Upper lobe of left lung (tissue), 6 donors: ENCODE measurements around the gene C5orf15. TPM values are rescaled to one million over a fixed set of nuclear protein-coding genes. Genes with fewer than 3 reads are reported as not detected.

Experiments
- ATAC-seq, 2 donors: fragments of 200-7000 bp; cut with Tn5 transposase; one replicate each; pipeline ENCODE4 v1.9.1; 2022; ENCODE audit warnings: mild to moderate bottlenecking in 2 of 2, moderate library complexity in 2 of 2; ENCODE audit not compliant: low FRiP score in 2 of 2
- DNase-seq, 2 donors: peaks; one replicate each; pipeline ENCODE4 v3.0.0-alpha.2; 2019 to 2020
- H3K27ac ChIP-seq, 4 donors: fragments of 200-600 bp; sonication (generic); one replicate each; pipeline ENCODE4 v1.5.1; 2016 to 2019
- H3K27me3 ChIP-seq, 4 donors: fragments of 200-600 bp; sonication (generic); one replicate each; pipeline ENCODE4 v1.5.1; 2017 to 2019
- H3K36me3 ChIP-seq, 4 donors: fragments of 200-600 bp; sonication (generic); one replicate each; pipeline ENCODE4 v1.5.1; 2016 to 2019
- H3K4me1 ChIP-seq, 4 donors: fragments of 200-600 bp; sonication (generic); one replicate each; pipeline ENCODE4 v1.5.1; 2018 to 2019
- H3K4me3 ChIP-seq, 4 donors: fragments of 200-600 bp; sonication (generic); one replicate each; pipeline ENCODE4 v1.5.1; 2017 to 2019; ENCODE audit warnings: mild to moderate bottlenecking in 2 of 4, moderate library complexity in 1 of 4
- H3K9me3 ChIP-seq, 4 donors: fragments of 200-600 bp; sonication (generic); one replicate each; pipeline ENCODE4 v1.5.1; 2018 to 2019
- EP300 ChIP-seq, 4 donors: sonication (generic); formaldehyde crosslinking; IDR thresholded peaks; one replicate each; pipeline ENCODE4 v1.5.1; 2017; ENCODE audit warnings: antibody characterized with exemption in 4 of 4, control low read depth in 2 of 4
- POLR2A ChIP-seq, 4 donors: fragments of 450-650 bp; IDR thresholded peaks; one replicate each; pipeline ENCODE4 v1.5.1; 2016 to 2017; ENCODE audit warnings: antibody characterized with exemption in 4 of 4, mild to moderate bottlenecking in 2 of 4
- POLR2AphosphoS5 ChIP-seq, 2 donors: sonication (generic); formaldehyde crosslinking; IDR thresholded peaks; one replicate each; pipeline ENCODE4 v1.5.1; 2017; ENCODE audit warnings: antibody characterized with exemption in 2 of 2
- WGBS, 2 donors: methylation state at CpG; one replicate each; pipeline ENCODE4 v1.1.5; 2017 to 2018; 5-methylcytosine and 5-hydroxymethylcytosine counted together
- total RNA-seq, 6 donors: library from RNA; depleted of rRNA in 4 of 6; stranded (reverse); fragments of >200 nt in 4 of 6; gene quantifications; one replicate each; pipeline versions ENCODE4 v1.1.0 to v1.2.1, GENCODE V29; 2016 to 2021
- TF ChIP-seq, protein P1 (sequence below), 6 experiments: fragments of 450-650 bp in 4 of 6; fragments of 200-600 bp in 2 of 6; sonication (generic) in 2 of 6; IDR thresholded peaks; one replicate each; pipeline ENCODE4 v1.5.1; 2016 to 2019; ENCODE audit warnings: antibody characterized with exemption in 6 of 6
- donor health status: DM: no; HTN: no; CAD: no; lungs with moderate emphysema.
- donor health status: DM: no; HTN: yes; CAD: no; lungs with severe emphysema.

C5orf15 gene
- total RNA-seq, 6 donors from 2014 or later, result 15.1 to 65.5 (median 39.7) TPM

DNA sequence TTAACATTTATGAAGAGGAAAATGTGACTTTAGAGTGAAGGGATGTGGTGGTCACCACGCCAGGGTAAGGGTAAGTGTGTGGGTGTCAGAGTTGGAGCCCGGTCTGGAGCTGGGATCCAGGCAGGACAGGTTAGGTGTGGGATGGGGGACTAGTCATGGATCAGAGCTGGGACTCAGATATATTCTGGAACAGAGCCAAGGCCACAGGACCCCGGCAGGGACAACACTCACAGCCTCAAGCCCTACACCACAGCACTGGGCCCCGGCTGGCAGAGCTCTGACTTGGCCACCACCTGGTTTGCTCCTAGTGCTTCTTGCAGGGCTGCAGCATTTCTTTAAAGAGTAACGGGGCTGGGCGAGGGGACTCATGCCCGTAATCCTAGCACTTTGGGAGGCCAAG, 47.4 kb downstream of the C5orf15 start:
- no peaks in the 10 kb centered on the region for H3K4me1 ChIP-seq
- WGBS, 2 donors, result 75 to 78% methylated on average over 2 to 7 of the region's 7 CpGs
- ATAC-seq, result no peak

GRCh38 chr5:133919148-133920136, 49.0 kb downstream of the C5orf15 start:
- Histone ChIP-seq H3K27ac (no peak overlapping the region), H3K27me3 (no peaks in the 10 kb centered on the region), H3K36me3 (no peaks in the 10 kb centered on the region), H3K9me3 (no peaks in the 10 kb centered on the region), H3K4me3 (no peak overlapping the region), H3K4me1 (no peaks in the 10 kb centered on the region)
- ATAC-seq (peak in 1 of 2 donors; percentile 44), DNase-seq (no peak)
- 87 to 92% methylated on average over 13 to 16 of the region's 16 CpGs for WGBS, 2 donors
- no peak for TF ChIP-seq POLR2A (IDR thresholded peaks at IDR 0.05)

More for the DNA sequence above, 47.4 kb downstream of the C5orf15 start:
- no peaks in the 10 kb centered on the region for H3K36me3 ChIP-seq
- no peak overlapping the region for H3K4me3 ChIP-seq
- DNase-seq, result no peak
- H3K27me3 ChIP-seq, result no peaks in the 10 kb centered on the region
- no peak overlapping the region for H3K27ac ChIP-seq
- TF ChIP-seq POLR2AphosphoS5 (IDR thresholded peaks at IDR 0.05) (no peak), POLR2A (IDR thresholded peaks at IDR 0.05) (no peak), EP300 (IDR thresholded peaks at IDR 0.05) (no peak)
- TF ChIP-seq, protein P1, sequence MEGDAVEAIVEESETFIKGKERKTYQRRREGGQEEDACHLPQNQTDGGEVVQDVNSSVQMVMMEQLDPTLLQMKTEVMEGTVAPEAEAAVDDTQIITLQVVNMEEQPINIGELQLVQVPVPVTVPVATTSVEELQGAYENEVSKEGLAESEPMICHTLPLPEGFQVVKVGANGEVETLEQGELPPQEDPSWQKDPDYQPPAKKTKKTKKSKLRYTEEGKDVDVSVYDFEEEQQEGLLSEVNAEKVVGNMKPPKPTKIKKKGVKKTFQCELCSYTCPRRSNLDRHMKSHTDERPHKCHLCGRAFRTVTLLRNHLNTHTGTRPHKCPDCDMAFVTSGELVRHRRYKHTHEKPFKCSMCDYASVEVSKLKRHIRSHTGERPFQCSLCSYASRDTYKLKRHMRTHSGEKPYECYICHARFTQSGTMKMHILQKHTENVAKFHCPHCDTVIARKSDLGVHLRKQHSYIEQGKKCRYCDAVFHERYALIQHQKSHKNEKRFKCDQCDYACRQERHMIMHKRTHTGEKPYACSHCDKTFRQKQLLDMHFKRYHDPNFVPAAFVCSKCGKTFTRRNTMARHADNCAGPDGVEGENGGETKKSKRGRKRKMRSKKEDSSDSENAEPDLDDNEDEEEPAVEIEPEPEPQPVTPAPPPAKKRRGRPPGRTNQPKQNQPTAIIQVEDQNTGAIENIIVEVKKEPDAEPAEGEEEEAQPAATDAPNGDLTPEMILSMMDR (IDR thresholded peaks at IDR 0.05), result no peak
- no peaks in the 10 kb centered on the region for H3K9me3 ChIP-seq

GRCh38 chr5:133918731-133919130, 49.7 kb downstream of the C5orf15 start:
- no peaks in the 10 kb centered on the region for H3K9me3 ChIP-seq
- ATAC-seq (no peak), DNase-seq (no peak)
- no peaks in the 10 kb centered on the region for H3K27me3 ChIP-seq
- no peaks in the 10 kb centered on the region for H3K36me3 ChIP-seq
- no peak overlapping the region for H3K4me3 ChIP-seq
- no peak for TF ChIP-seq EP300 (IDR thresholded peaks at IDR 0.05)
- TF ChIP-seq, protein P1 (IDR thresholded peaks at IDR 0.05), result no peak
- no peak for TF ChIP-seq POLR2AphosphoS5 (IDR thresholded peaks at IDR 0.05)
- no peak for TF ChIP-seq POLR2A (IDR thresholded peaks at IDR 0.05)
- no peak overlapping the region for H3K27ac ChIP-seq
- 88 to 93% methylated on average over 8 to 10 of the region's 10 CpGs for WGBS, 2 donors
- no peaks in the 10 kb centered on the region for H3K4me1 ChIP-seq

DNA sequence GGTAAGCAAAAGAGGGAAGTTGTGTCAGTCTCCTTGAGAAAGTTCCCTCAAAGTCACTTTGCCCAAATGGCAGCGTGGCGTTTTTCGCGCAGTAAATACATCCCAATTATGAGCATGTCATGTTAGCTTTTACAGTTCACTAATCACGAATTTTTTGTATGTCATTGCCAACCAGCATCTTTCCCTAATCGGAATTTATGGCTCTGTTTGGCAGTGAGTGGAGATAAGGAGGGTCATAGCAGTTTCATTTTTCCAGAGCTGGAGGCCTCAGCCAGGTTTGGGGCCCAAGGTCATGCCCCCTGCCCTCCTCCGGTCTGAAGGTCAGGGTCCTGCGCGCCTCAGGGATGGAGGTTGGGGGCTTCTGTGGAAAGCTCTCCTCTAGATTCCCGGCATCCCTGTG, 50.1 kb downstream of the C5orf15 start:
- WGBS, 2 donors, result 91 to 93% methylated on average over 6 to 10 of the region's 10 CpGs
- no peak for DNase-seq
- Histone ChIP-seq H3K9me3 (no peaks in the 10 kb centered on the region), H3K27ac (no peak overlapping the region), H3K36me3 (no peaks in the 10 kb centered on the region), H3K27me3 (no peaks in the 10 kb centered on the region), H3K4me3 (no peak overlapping the region), H3K4me1 (no peaks in the 10 kb centered on the region)
- no peak for TF ChIP-seq POLR2AphosphoS5 (IDR thresholded peaks at IDR 0.05)
- TF ChIP-seq, protein P1 (IDR thresholded peaks at IDR 0.05), result no peak
- no peak for TF ChIP-seq POLR2A (IDR thresholded peaks at IDR 0.05)
- no peak for TF ChIP-seq EP300 (IDR thresholded peaks at IDR 0.05)
- ATAC-seq, result no peak

DNA sequence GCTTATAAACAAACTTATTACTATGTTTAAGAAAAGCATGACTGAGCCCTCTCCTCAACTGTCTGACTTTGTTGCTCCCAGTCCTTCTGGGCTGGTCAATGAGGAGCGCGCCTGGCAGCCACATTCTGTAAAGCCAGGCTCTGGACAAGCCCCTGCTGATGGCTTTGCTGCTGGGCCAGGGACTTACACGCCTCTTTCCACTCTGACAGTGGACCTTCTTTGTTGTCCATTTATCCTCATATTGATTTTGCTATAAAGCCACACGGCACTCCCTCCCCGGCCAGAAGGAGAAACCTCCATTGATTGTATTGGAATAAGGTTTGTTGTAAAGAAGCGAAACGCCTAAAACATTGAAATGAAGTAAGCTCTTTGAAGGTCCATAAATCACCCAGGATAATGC, 50.6 kb downstream of the C5orf15 start:
- Histone ChIP-seq H3K36me3 (no peaks in the 10 kb centered on the region), H3K4me3 (no peak overlapping the region), H3K27me3 (no peaks in the 10 kb centered on the region), H3K9me3 (no peaks in the 10 kb centered on the region), H3K4me1 (no peaks in the 10 kb centered on the region), H3K27ac (no peak overlapping the region)
- TF ChIP-seq EP300 (IDR thresholded peaks at IDR 0.05) (no peak), POLR2A (IDR thresholded peaks at IDR 0.05) (no peak), POLR2AphosphoS5 (IDR thresholded peaks at IDR 0.05) (no peak)
- TF ChIP-seq, protein P1 (IDR thresholded peaks at IDR 0.05), result no peak
- no peak for ATAC-seq
- 82 to 89% methylated on average over 7 of the region's 7 CpGs for WGBS, 2 donors
- DNase-seq, result no peak
